Panc1 (cell line): ENCODE data around the gene MYO1B. TPM values are rescaled to one million over a fixed set of nuclear protein-coding genes. Genes with fewer than 3 reads are reported as not detected.

Source experiments
- ATAC-seq: fragments of 200-7000 bp; cut with Tn5 transposase; 2 replicates; pipeline ENCODE4 v1.9.1; 2020; ENCODE audit warnings: mild to moderate bottlenecking, moderate library complexity
- BruUV-seq: library from RNA; stranded (reverse); fragments of 400-500 nt; replicated peaks from 2 replicates; lab custom pipeline; 2021; lab: Mats Ljungman, UMichigan
- CTCF ChIA-PET: fragments of 300-600 bp; sonication (Branson Sonifier 250); formaldehyde crosslinking; loops from one replicate; lab custom pipeline; 2022; ENCODE audit warnings: antibody characterized with exemption; lab: Charles Lee
- POLR2A ChIA-PET: fragments of 300-600 bp; sonication (Branson Sonifier 250); formaldehyde crosslinking; loops from one replicate; lab custom pipeline; 2022; ENCODE audit warnings: antibody characterized with exemption; lab: Charles Lee
- DNase-seq: peaks from one replicate; pipeline ENCODE4 v3.0.0-alpha.2; 2010; ENCODE audit warnings: low read depth, low spot score
- H3K27ac ChIP-seq: 2 replicates; pipeline ENCODE4 v1.5.1; 2011; ENCODE audit warnings: mild to moderate bottlenecking, low read length, inconsistent platforms
- H3K27me3 ChIP-seq: fragments of 200-500 bp; sonication (Bioruptor generic); 2 replicates; pipeline ENCODE4 v1.6.0; 2014; ENCODE audit warnings: low read length, inconsistent platforms; ENCODE audit not compliant: control insufficient read depth, insufficient read depth
- H3K36me3 ChIP-seq: fragments of 200-500 bp; sonication (Bioruptor generic); 2 replicates; pipeline ENCODE4 v1.5.1; 2014; ENCODE audit warnings: inconsistent platforms, mild to moderate bottlenecking, low read length, moderate library complexity; ENCODE audit not compliant: control insufficient read depth, insufficient read depth
- H3K4me1 ChIP-seq: 2 replicates; pipeline ENCODE4 v1.5.1; 2011; ENCODE audit warnings: inconsistent platforms, mild to moderate bottlenecking, low read length, moderate library complexity; ENCODE audit not compliant: control insufficient read depth, insufficient read depth
- H3K4me3 ChIP-seq, 2 experiments: 2 replicates each; pipeline ENCODE4 v1.5.1; 2011 to 2012; ENCODE audit warnings: low read depth in 2 of 2, low read length in 2 of 2, mild to moderate bottlenecking in 2 of 2, inconsistent platforms in 1 of 2, moderate library complexity in 1 of 2
- H3K9me3 ChIP-seq: fragments of 200-500 bp; sonication (Bioruptor generic); 2 replicates; pipeline ENCODE4 v1.5.1; 2014; ENCODE audit warnings: low read depth, mild to moderate bottlenecking, inconsistent platforms, low read length, moderate library complexity; ENCODE audit not compliant: control insufficient read depth, insufficient read depth
- CTCF ChIP-seq: fragments of 450-650 bp; IDR thresholded peaks from 2 replicates; pipeline ENCODE4 v1.5.1; 2017; ENCODE audit warnings: mild to moderate bottlenecking
- POLR2AphosphoS5 ChIP-seq: IDR thresholded peaks from 2 replicates; pipeline ENCODE4 v1.6.1; 2012; ENCODE audit warnings: mild to moderate bottlenecking, low read depth, low read length, moderate library complexity
- REST ChIP-seq, 2 experiments: IDR thresholded peaks; 2 replicates each; pipeline ENCODE4 v1.6.1; 2011 to 2012; ENCODE audit warnings: low read depth in 2 of 2, control low read depth in 1 of 2, low read length in 1 of 2, mild to moderate bottlenecking in 1 of 2, moderate library complexity in 1 of 2; ENCODE audit not compliant: insufficient read depth in 1 of 2
- SIN3A ChIP-seq: IDR thresholded peaks from 2 replicates; pipeline ENCODE4 v1.6.1; 2012; ENCODE audit warnings: low read depth, mild to moderate bottlenecking, low read length, moderate library complexity, borderline replicate concordance; ENCODE audit not compliant: insufficient read depth
- TCF7L2 ChIP-seq: IDR thresholded peaks from 2 replicates; pipeline ENCODE4 v1.6.1; 2011; ENCODE audit warnings: mild to moderate bottlenecking, low read depth, low read length, inconsistent platforms
- in situ Hi-C: cut with HindIII; loops from 2 replicates; pipeline ENCODE4 v1.10.0; 2016; ENCODE audit warnings: low sequenced_read_pairs, low pct_unique_long_range_greater_than_20kb
- intact Hi-C: fragments of 100-400 bp; cut with micrococcal nuclease; formaldehyde crosslinking; loops from one replicate; pipeline ENCODE4 v1.10.0; 2022; ENCODE audit not compliant: unreplicated experiment
- total RNA-seq: library from RNA; stranded (reverse); gene quantifications from one replicate; pipeline ENCODE4 v1.2.1, GENCODE V29; 2021; ENCODE audit not compliant: unreplicated experiment

MYO1B gene
- total RNA-seq, 1 experiment from 2014 or later: 51.5 TPM

- ChIA-PET CTCF (no interaction called here), POLR2A (no interaction called here)
- Histone ChIP-seq H3K27me3 (no peaks in the 10 kb centered on the region), H3K4me3 (no peak overlapping the region), H3K9me3 (no peaks in the 10 kb centered on the region), H3K36me3 (no peaks in the 10 kb centered on the region), H3K4me1 (no peaks in the 10 kb centered on the region), H3K27ac (no peak overlapping the region)
- no TSS peak for BruUV-seq
- intact Hi-C loops (no loop called here), in situ Hi-C loops (no loop called here)
- DNase-seq: no peak
- TF ChIP-seq SIN3A: no peak
- no peak for TF ChIP-seq POLR2AphosphoS5
- no peak for TF ChIP-seq CTCF
- no peak for TF ChIP-seq TCF7L2
- no peak for ATAC-seq
Measured at GRCh38 chr2:191359133-191359532, 113.9 kb downstream of the MYO1B start.

- in situ Hi-C loops: no loop called here
- no peaks in the 10 kb centered on the region for H3K4me1 ChIP-seq
- POLR2A ChIA-PET: no interaction called here
- DNase-seq (no peak), ATAC-seq (no peak)
- no TSS peak for BruUV-seq
- no peak overlapping the region for H3K27ac ChIP-seq
- H3K9me3 ChIP-seq: no peaks in the 10 kb centered on the region
- no peaks in the 10 kb centered on the region for H3K27me3 ChIP-seq
- intact Hi-C loops: no loop called here
- H3K4me3 ChIP-seq: no peak overlapping the region
- TF ChIP-seq SIN3A: no peak
- CTCF ChIA-PET: no interaction called here
- H3K36me3 ChIP-seq: no peaks in the 10 kb centered on the region
Measured at GRCh38 chr2:191360918-191361317, 115.7 kb downstream of the MYO1B start.

GRCh38 chr2:191362841-191363240 is 117.6 kb downstream of the MYO1B start:
- DNase-seq: no peak
- in situ Hi-C loops: no loop called here
- no TSS peak for BruUV-seq
- intact Hi-C loops: no loop called here
- Histone ChIP-seq H3K27ac (no peak overlapping the region), H3K4me1 (no peaks in the 10 kb centered on the region), H3K4me3 (no peak overlapping the region), H3K9me3 (no peaks in the 10 kb centered on the region), H3K27me3 (no peaks in the 10 kb centered on the region), H3K36me3 (no peaks in the 10 kb centered on the region)
- TF ChIP-seq REST (IDR thresholded peaks at IDR 0.05; ENCODE audit: insufficient read depth in 1 of 2, low read depth in 2 of 2, low read length in 1 of 2) (no peak), TCF7L2 (no peak), SIN3A (no peak), POLR2AphosphoS5 (no peak)
- POLR2A ChIA-PET: interaction anchor here (0.6 kb wide), 1 partner anchor 190 kb away, joined by 3 read pairs; no protein-coding TSS in a partner anchor
- ATAC-seq: no peak
- CTCF ChIA-PET: no interaction called here
